ENCODE measurements around the gene TENM4. TPM values are rescaled to one million over a fixed set of nuclear protein-coding genes. Genes with fewer than 3 reads are reported as not detected.

The TENM4 gene
- total RNA-seq, 1 donor from 2014 or later, result 3.8 TPM

DNA sequence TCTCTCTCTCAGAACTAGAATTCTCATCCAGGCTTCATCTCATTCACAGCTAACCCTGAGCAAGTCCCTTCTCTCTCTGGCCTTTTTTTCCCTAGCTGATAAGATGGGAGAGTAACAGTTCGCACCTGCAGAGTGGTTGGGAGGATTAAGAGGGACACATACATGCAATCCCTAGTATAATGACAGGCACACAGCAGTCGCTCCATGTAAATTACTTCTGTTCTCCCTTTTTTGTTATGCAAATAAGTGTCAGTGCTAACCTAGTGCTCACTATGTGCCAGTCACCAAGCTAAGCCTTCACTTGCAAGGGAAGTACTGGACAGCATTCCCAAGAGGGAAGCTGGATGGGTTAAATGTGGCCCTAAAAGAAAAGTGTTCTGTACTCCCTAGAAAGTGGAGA lies 63.4 kb downstream of the TENM4 start:
- no peak overlapping the region for H3K4me3 Mint-ChIP-seq (ENCODE audit: unreplicated experiment)
- no peak for DNase-seq (ENCODE audit: low spot score)
- H3K4me1 Mint-ChIP-seq (ENCODE audit: low read depth), result peaks cover 4% of the 10 kb centered on the region
- peaks cover 4% of the 10 kb centered on the region for H3K9me3 Mint-ChIP-seq (ENCODE audit: low read depth)
- TF ChIP-seq, protein P1, sequence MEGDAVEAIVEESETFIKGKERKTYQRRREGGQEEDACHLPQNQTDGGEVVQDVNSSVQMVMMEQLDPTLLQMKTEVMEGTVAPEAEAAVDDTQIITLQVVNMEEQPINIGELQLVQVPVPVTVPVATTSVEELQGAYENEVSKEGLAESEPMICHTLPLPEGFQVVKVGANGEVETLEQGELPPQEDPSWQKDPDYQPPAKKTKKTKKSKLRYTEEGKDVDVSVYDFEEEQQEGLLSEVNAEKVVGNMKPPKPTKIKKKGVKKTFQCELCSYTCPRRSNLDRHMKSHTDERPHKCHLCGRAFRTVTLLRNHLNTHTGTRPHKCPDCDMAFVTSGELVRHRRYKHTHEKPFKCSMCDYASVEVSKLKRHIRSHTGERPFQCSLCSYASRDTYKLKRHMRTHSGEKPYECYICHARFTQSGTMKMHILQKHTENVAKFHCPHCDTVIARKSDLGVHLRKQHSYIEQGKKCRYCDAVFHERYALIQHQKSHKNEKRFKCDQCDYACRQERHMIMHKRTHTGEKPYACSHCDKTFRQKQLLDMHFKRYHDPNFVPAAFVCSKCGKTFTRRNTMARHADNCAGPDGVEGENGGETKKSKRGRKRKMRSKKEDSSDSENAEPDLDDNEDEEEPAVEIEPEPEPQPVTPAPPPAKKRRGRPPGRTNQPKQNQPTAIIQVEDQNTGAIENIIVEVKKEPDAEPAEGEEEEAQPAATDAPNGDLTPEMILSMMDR (IDR thresholded peaks at IDR 0.05), result no peak
- H3K27me3 Mint-ChIP-seq (ENCODE audit: low read depth), result peaks cover 2% of the 10 kb centered on the region
- H3K27ac Mint-ChIP-seq (ENCODE audit: unreplicated experiment), result no peak overlapping the region
- peaks cover 2% of the 10 kb centered on the region for H3K36me3 Mint-ChIP-seq (ENCODE audit: low read depth)

DNA sequence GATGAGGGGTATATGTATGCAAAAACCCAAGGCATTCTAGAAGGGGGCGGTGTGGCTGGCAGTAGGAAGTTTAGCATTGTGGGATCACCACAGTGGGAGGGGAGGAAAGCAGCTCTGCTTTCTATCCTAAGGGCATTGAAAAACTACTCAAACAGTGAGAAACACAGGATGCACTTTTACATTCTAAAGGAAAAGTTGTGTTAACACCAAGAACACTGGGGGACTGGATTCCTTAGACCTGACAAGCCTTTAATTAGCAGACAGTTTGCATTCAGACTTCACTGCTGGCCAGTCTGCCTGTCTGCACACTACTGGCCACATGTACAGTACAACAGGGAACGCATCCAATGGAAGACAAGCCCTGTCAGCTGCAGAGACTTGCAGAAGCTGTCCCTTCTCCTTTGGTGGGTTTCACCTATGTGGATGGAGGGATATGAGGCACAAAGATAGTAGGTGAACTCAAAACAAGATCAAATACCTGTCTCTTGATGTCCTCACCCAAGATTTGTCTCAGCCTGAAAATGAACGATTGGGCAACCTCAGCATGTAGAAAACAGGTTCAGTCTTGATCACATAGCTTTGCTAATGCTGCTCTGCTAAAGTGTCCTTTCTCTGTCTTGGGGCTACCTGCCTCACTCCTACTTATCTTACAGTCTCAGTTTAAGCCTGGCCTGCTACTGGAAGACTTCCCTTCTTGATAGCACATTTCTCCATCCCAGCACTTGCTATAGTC lies 64.8 kb downstream of the TENM4 start:
- no peak overlapping the region for H3K27ac Mint-ChIP-seq (ENCODE audit: unreplicated experiment)
- H3K36me3 Mint-ChIP-seq (ENCODE audit: low read depth), result peaks cover 2% of the 10 kb centered on the region
- no peak for DNase-seq (ENCODE audit: low spot score)
- peaks cover 2% of the 10 kb centered on the region for H3K27me3 Mint-ChIP-seq (ENCODE audit: low read depth)
- H3K9me3 Mint-ChIP-seq (ENCODE audit: low read depth), result peaks cover 4% of the 10 kb centered on the region
- TF ChIP-seq, protein P1 (IDR thresholded peaks at IDR 0.05), result no peak
- H3K4me1 Mint-ChIP-seq (ENCODE audit: low read depth), result peaks cover 4% of the 10 kb centered on the region
- H3K4me3 Mint-ChIP-seq (ENCODE audit: unreplicated experiment), result no peak overlapping the region

DNA sequence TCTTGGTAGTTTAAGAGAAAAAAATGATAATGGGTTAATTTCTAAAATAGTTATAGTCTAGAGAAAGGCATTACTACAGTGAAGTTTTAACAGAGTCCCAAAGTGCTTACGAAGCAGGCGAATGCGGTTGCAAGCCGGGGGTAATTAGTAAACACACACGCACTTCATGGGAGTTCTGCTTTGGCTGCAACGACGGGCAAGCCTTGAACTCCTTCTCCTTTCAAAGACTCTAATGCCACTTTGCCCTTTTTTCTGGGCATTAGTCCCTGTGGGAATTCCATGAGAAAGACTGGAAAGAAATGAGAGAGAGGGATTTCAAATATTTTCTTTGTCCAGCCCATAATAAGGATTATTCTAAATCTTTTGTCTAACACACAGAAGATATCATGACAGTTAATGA lies 66.1 kb downstream of the TENM4 start:
- TF ChIP-seq, protein P1 (IDR thresholded peaks at IDR 0.05), result no peak
- peaks cover 2% of the 10 kb centered on the region for H3K36me3 Mint-ChIP-seq (ENCODE audit: low read depth)
- H3K4me1 Mint-ChIP-seq (ENCODE audit: low read depth), result peaks cover 4% of the 10 kb centered on the region
- H3K27ac Mint-ChIP-seq (ENCODE audit: unreplicated experiment), result no peak overlapping the region
- H3K27me3 Mint-ChIP-seq (ENCODE audit: low read depth), result peaks cover 2% of the 10 kb centered on the region
- no peak for DNase-seq (ENCODE audit: low spot score)
- peaks cover 4% of the 10 kb centered on the region for H3K9me3 Mint-ChIP-seq (ENCODE audit: low read depth)
- no peak overlapping the region for H3K4me3 Mint-ChIP-seq (ENCODE audit: unreplicated experiment)

DNA sequence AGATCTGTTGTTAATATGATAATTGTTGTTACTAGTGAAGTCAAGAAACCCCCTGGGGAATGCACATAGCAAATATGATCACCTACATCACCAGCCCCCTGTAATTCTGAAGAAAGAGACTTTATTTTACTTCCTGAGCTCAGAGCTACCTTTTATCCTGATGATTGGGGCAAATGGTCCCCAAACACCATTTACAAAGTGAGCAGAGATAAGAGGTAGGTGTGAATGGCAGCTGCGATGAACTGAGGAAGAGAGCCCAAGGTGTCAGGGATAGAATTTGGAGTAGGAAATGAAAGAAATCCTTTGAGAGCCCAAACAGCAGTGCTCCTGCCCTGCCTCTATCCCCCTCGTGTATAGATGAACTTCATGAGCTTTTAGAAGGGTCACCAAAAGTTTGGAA lies 69.1 kb downstream of the TENM4 start:
- TF ChIP-seq, protein P1 (IDR thresholded peaks at IDR 0.05), result no peak
- no peak for DNase-seq (ENCODE audit: low spot score)
- Mint-ChIP-seq H3K27ac (ENCODE audit: unreplicated experiment) (no peak overlapping the region), H3K27me3 (ENCODE audit: low read depth) (peaks cover 5% of the 10 kb centered on the region), H3K36me3 (ENCODE audit: low read depth) (peaks cover under 1% of the 10 kb centered on the region), H3K4me1 (ENCODE audit: low read depth) (peaks cover 4% of the 10 kb centered on the region), H3K4me3 (ENCODE audit: unreplicated experiment) (no peak overlapping the region), H3K9me3 (ENCODE audit: low read depth) (peaks cover 1% of the 10 kb centered on the region)

DNA sequence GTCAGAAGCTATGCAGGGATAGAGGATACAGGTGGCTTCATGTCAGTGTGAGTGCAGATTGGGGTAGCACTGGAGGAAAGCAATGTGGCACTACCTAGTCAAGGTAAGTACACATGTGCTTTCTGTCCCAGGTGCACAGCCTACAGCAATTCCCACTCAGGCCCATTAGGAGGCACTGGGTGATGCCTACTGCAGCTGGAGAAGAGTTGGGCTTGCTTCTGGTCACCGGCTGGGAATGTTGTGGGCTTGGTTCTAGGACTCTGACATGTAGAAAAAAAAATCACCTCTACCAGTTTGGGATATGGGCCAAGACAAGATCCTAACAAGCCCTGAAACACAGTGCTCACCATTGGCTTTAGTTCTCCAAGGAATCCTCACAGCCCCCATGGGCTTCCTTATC lies 69.7 kb downstream of the TENM4 start:
- DNase-seq (ENCODE audit: low spot score), result no peak
- Mint-ChIP-seq H3K9me3 (ENCODE audit: low read depth) (no peaks in the 10 kb centered on the region), H3K27ac (ENCODE audit: unreplicated experiment) (no peak overlapping the region), H3K27me3 (ENCODE audit: low read depth) (peaks cover 5% of the 10 kb centered on the region), H3K4me1 (ENCODE audit: low read depth) (peaks cover 4% of the 10 kb centered on the region), H3K4me3 (ENCODE audit: unreplicated experiment) (no peak overlapping the region), H3K36me3 (ENCODE audit: low read depth) (no peaks in the 10 kb centered on the region)
- TF ChIP-seq, protein P1 (IDR thresholded peaks at IDR 0.05), result peak; percentile 7

All from chondrocyte (in vitro differentiated cells).